HG03520 (cell line): ENCODE data around the gene TEX28.
A peak's percentile ranks its signal among the peaks of the same experiment; 100 is the strongest.
"Not testable (repeated sequence)": the region's sequence is repeated elsewhere in the genome, so short reads cannot be mapped to it uniquely, and the experiment has no call there.

Experiments
- ATAC-seq: cut with Tn5 transposase; IDR thresholded peaks from one replicate; pipeline ENCODE4 v1.9.1; 2021; ENCODE audit warnings: mild to moderate bottlenecking, moderate library complexity; ENCODE audit not compliant: unreplicated experiment

Gene TEX28, protein sequence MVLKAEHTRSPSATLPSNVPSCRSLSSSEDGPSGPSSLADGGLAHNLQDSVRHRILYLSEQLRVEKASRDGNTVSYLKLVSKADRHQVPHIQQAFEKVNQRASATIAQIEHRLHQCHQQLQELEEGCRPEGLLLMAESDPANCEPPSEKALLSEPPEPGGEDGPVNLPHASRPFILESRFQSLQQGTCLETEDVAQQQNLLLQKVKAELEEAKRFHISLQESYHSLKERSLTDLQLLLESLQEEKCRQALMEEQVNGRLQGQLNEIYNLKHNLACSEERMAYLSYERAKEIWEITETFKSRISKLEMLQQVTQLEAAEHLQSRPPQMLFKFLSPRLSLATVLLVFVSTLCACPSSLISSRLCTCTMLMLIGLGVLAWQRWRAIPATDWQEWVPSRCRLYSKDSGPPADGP

DNA sequence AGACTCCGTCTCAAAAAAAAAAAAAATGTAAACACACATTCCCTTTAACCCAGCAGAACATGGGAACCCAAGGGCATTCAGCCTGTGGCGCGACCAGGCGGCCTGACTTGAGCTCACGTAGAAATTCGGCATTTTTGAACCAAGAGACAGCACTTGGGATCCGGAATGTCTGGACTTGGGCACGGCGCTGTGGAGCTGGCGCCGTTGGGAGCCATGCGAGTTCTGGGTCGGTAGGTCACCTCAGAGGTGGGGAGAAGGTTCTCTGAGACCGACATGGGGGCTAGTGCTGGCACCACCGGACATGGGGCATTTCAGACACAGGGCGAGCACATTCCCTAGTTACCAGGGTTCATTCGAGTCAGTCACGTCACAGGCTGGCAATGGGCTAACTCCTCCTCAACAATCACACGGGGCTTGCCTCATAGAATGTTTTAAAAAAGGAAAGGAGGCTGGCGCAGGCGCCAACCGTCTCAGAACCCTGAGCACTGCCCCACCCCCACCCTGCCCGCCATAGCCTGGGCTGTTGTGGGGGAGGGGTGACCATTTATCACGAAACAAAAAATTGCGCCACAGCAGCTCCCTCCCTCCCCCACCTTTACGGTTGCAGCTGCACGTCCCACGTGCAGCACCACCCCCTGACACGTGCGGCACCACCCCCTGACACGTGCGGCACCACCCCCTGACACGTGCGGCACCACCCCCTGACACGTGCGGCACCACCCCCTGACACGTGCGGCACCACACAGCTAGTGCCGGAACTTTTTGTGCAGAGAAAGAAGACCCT lies at the start of gene TEX28:
Gene TEX28 (minus strand): TSS at position 334 of the 784 bp plus-strand sequence. CDS start 3,007 bp downstream, outside the sequence.
- ATAC-seq: no peak

DNA sequence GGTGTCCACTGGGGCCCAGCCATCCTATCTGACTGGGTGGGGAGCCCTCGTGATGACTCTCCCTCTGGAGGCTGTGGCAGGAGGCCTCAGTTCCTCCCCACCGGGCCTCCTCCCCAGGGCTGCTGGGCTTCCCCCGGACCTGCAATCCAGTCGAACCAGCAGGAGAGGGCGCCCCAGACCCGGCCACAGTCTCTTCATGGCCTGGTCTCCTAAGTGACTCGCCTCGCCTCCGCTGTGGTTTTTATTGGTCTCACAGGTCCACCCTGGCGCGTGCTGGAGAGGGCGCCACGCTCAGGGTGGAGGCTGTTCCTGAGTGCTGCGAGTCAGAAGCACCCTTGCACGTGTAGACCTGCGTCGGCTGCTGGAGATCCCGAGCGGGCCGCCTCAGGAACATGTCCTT lies 48.7 kb upstream of the TEX28 start:
- ATAC-seq: not testable (repeated sequence)

DNA sequence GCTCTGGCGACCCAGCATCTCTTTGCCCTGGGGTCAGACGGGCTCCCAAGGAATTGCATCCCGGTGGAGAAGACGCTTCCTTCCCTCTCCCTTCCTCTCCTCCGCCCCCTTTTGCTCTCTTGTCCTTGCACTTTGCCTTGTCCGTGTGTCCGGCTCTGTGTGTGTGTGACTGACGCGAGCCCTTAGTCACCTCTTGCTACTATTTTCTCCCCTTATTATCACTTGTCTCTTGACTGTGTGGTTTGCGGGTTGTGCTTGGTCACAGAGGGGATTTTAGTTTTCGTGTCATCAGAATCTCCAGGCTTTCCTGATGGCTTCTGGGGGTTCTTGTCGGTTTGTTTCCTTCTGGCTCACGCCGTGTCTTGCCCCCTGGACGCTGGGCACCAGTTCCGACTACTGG lies 48.1 kb upstream of the TEX28 start:
- ATAC-seq: not testable (repeated sequence)

DNA sequence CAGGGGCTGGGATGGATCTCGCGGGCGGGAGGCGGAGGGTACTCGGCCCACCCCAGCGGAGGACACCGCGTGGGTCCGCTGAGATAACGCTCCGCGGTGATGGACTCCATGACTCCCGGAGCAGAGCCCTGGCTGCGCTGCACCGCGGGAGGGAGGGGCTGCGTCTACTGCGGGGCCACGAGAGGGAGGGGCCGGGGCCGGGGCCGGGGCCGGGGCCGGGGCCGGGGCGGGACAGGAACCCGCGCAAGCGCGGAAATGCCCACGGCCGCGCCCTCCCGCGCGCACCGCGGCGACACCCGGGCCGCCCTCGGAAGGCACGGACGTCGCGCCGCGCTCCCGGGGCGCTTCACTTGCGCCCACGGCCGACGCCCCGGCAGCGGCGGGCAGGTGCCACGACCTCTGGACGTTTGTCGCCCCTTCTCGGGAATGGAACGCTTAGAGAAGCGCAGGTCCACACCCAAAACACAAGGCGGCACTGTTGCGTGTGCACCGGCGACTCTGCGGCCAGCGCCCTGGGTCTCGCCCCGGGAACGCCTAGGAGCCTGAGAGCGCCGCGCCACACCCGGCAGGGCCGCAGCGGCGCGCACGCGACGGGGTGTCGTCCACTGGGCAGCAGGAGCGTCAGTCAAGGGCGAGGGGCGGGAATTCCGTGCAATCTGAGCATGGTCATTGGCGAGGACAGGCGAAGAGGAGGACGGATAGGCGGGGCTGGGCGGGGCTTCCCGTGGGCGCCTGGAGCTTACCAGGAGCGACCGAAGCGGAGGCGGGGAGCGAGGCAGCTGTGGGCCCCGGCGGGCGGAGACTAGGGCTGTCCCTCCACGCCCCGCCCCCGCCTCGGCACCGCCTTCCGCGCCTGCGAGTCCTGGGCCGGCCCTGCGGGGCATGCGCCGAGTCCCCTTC lies 46.7 kb upstream of the TEX28 start:
- peak; percentile 69 for ATAC-seq

DNA sequence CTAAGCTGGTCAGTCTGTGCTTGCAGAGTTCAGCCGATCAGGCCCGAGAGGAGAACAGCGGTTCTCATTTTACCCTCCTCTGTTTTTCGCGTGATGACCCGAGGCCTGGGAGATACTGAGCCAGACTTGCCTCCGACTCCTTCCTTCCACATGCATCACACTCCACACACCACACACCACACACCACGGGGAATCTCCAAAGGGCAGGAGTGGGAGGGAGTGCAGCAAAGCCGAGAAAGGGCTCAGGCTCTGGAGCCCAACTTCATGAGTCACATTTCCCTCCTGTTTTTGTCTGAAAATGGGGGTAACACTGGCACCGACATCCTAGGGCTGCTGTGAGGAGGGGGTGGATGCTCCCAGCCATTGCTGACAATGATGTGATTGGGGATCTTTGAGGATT lies 39.6 kb upstream of the TEX28 start:
- ATAC-seq: no peak

- peak; percentile 48 for ATAC-seq
These were observed 38.9 kb upstream of the TEX28 start for GRCh38 chrX:154333837-154334271.

DNA sequence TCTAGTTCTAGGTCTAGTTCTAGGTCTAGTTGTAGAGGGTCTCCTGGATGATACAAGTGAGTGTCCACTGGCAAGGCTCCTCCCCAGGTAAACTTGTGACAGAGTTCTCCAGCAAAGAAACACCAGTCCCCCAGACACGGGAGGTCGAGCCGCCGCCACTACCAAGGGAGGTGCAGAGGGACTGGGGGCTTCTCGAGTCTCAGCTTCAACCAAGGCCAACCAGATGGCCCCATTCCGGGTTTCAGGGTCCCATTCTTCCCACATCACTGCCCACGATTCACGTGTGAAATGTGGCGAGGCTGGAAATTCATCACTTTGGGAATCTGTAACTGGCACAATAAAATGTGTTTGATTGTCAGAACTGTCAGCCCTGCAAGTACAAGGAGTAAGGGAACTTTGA lies 38.2 kb upstream of the TEX28 start:
- ATAC-seq: no peak

- ATAC-seq: no peak
These were observed 37.6 kb upstream of the TEX28 start for GRCh38 chrX:154332561-154332960.

GRCh38 chrX:154329294-154329693 lies 34.4 kb upstream of the TEX28 start:
- no peak for ATAC-seq

GRCh38 chrX:154328646-154329045 lies 33.7 kb upstream of the TEX28 start:
- ATAC-seq: no peak

DNA sequence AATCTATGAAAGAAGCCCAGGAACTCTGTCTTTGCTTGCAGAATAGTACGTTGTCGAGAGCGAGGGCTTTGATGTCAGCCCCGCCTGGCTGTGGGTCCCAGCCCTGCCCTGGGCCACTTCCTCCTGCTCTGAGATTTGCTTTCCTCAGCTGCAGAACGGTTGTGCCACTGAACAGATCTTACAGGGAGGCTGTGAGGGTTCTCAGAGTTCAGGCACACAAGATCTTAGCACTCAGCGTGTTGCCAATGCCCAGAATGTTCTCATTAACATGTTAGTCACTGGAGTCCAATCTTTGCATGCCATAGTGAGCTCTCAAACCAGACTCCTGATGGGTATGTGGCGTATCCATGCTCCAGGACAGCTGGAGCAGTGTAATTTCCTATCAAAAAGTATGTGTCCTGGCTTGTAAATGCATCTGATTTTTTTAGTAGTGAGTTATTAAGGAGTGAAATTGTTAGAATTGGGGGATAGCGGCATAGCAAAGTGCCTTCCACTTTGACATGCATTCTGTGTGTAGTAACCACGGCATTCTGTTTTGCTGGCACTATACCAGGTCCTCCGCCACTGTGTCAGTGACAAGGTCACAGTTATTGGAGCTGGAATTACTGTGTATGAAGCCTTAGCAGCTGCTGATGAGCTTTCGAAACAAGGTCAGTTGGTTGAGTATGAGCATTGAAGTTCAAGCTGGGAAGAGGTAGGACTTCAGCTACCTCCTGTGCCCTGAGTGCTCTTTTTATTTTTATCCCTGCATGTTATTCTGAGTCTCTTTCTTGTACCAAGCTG lies 32.3 kb upstream of the TEX28 start:
- no peak for ATAC-seq

DNA sequence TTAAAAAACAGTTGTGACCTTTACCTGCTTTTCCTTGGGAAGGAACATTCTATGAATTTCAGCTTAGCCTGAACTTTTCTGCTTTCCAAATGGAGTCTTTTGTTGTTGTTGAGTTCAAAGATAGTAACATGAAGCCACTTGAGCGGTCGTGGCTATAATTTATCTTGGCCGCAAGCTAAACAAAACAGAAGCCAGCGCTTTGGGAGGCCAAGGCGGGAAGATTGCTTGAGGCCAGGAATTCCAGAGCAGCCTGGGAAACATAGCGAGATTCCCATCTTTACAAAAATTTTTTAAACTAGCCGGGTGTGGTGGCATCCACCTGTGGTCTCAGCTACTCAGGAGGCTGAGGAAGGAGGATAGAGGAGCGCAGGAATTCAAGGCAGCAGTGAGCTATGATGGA lies 30.6 kb upstream of the TEX28 start:
- no peak for ATAC-seq

- no peak for ATAC-seq
These were observed 28.6 kb upstream of the TEX28 start for GRCh38 chrX:154323537-154323936.

GRCh38 chrX:154322890-154323289 lies 28.0 kb upstream of the TEX28 start:
- ATAC-seq: no peak

GRCh38 chrX:154321594-154321993 lies 26.7 kb upstream of the TEX28 start:
- no peak for ATAC-seq

DNA sequence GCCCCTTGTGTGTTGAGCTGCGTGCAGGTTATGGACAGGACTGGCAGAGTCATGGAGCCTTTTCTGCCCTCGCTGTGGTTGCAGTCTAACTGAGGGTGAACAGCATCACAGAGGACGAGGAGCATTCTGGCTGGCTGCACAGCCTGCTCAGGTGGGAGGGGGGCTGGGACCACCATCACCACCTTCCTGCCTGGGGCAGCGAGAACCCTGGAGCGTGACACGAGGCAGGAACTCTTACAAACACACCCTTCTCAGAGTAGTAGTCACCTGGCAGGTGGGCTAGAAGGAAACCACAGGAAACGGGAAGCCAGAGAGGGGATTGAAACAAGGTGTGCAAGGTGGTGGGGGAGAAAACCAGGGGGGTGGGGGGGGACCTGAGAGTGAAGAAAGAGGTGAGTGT lies 26.2 kb upstream of the TEX28 start:
- ATAC-seq: no peak

- no peak for ATAC-seq
These were observed 25.5 kb upstream of the TEX28 start for GRCh38 chrX:154320406-154320805.

GRCh38 chrX:154317391-154317995 lies 22.6 kb upstream of the TEX28 start:
- no peak for ATAC-seq

GRCh38 chrX:154315416-154315815 lies 20.5 kb upstream of the TEX28 start:
- no peak for ATAC-seq

DNA sequence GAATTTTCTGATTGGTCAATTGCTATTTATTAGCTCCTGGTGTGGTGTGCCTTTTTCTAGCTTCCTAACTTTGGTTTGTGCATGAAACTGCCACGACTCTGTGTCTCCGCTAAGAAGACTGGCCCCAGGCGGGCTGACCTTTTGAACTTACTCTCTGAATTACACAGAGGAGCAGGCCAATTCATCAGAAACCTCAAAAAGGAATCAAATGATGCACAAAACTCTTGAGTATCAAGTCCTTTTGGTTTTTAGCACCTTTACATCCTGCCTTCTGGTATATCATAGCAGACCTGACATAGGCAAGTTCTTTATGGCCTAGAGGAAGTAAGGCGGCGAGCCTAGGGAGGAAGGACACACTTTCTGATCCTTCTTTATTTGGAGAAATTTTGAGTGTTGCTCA lies 18.2 kb upstream of the TEX28 start:
- ATAC-seq: no peak
